HCT116 (cell line): Measurements from ENCODE around the gene ATF5. TPM values are rescaled to one million over a fixed set of nuclear protein-coding genes. Genes with fewer than 3 reads are reported as not detected.

Experiments used
- ATAC-seq: fragments of 200-7000 bp; cut with Tn5 transposase; 2 replicates; pipeline ENCODE4 v1.9.1; 2020; ENCODE audit warnings: mild to moderate bottlenecking, moderate library complexity
- BruUV-seq: library from RNA; stranded (reverse); fragments of 400-500 nt; replicated peaks from 2 replicates; lab custom pipeline; 2021; lab: Mats Ljungman, UMichigan
- CTCF ChIA-PET: fragments of 300-600 bp; sonication (Branson Sonifier 250); formaldehyde crosslinking; loops from one replicate; lab custom pipeline; 2021; ENCODE audit warnings: antibody characterized with exemption; lab: Charles Lee
- POLR2A ChIA-PET: fragments of 300-600, 350-600 bp; sonication (Branson Sonifier 250); formaldehyde crosslinking; loops from one replicate; lab custom pipeline; 2021; ENCODE audit warnings: antibody characterized with exemption; lab: Charles Lee
- RAD21 ChIA-PET, 2 experiments: fragments of 300-600 bp; sonication (Branson Sonifier 250); formaldehyde crosslinking; loops; one replicate each; lab custom pipeline; 2023; ENCODE audit warnings: low total read pairs in 2 of 2; ENCODE audit not compliant: uncharacterized antibody in 2 of 2, unreplicated experiment in 2 of 2, low non-redundant PET in 1 of 2; lab: Charles Lee
- DNase-seq: peaks from one replicate; pipeline ENCODE4 v3.0.0-alpha.2; 2010; ENCODE audit warnings: low read depth, low spot score
- H2AFZ ChIP-seq: fragments of 200-600 bp; shearing (Covaris generic), sonication (generic); 2 replicates; pipeline ENCODE4 v1.6.1; 2017; ENCODE audit warnings: low read depth, mixed run types, mixed read lengths, antibody characterized with exemption, low read length; ENCODE audit not compliant: poor library complexity, severe bottlenecking
- H3K27ac ChIP-seq: 2 replicates; pipeline ENCODE4 v1.5.1; 2012; ENCODE audit warnings: low read depth, low read length
- H3K27me3 ChIP-seq: fragments of 200-600 bp; sonication (generic); 2 replicates; pipeline ENCODE4 v1.6.1; 2016; ENCODE audit warnings: mixed run types, low read length, mixed read lengths; ENCODE audit not compliant: insufficient read depth
- H3K36me3 ChIP-seq, 2 experiments: fragments of 200-500 bp in 1 of 2; fragments of 200-600 bp in 1 of 2; sonication (Bioruptor generic) in 1 of 2; sonication (generic) in 1 of 2; 2 replicates each; pipeline versions ENCODE4 v1.5.1 to v1.6.1; 2014 to 2016; ENCODE audit warnings: low read length in 2 of 2, inconsistent platforms in 1 of 2, mixed read lengths in 1 of 2, mixed run types in 1 of 2; ENCODE audit not compliant: insufficient read depth in 2 of 2, control insufficient read depth in 1 of 2
- H3K4me1 ChIP-seq, 2 experiments: fragments of 200-600 bp in 1 of 2; sonication (generic) in 1 of 2; 2 replicates each; pipeline versions ENCODE4 v1.5.1 to v1.6.1; 2012 to 2017; ENCODE audit warnings: low read length in 2 of 2, inconsistent platforms in 1 of 2, mild to moderate bottlenecking in 1 of 2, mixed read lengths in 1 of 2, mixed run types in 1 of 2, moderate library complexity in 1 of 2; ENCODE audit not compliant: insufficient read depth in 2 of 2, control insufficient read depth in 1 of 2
- H3K4me2 ChIP-seq: fragments of 200-600 bp; sonication (generic); 2 replicates; pipeline ENCODE4 v1.6.1; 2017; ENCODE audit warnings: mixed run types, low read length, mixed read lengths
- H3K4me3 ChIP-seq, 2 experiments: fragments of 200-600 bp in 1 of 2; sonication (generic) in 1 of 2; replicated peaks in 1 of 2; 2 replicates each; pipeline ENCODE4 v1.5.1; 2011 to 2016; ENCODE audit warnings: low read length in 2 of 2, control low read depth in 1 of 2, low read depth in 1 of 2, mild to moderate bottlenecking in 1 of 2, mixed read lengths in 1 of 2, mixed run types in 1 of 2
- H3K79me2 ChIP-seq: fragments of 200-600 bp; sonication (generic); 2 replicates; pipeline ENCODE4 v1.6.1; 2017; ENCODE audit warnings: mild to moderate bottlenecking, mixed run types, low read length, moderate library complexity, mixed read lengths; ENCODE audit not compliant: insufficient read depth
- H3K9ac ChIP-seq: fragments of 200-600 bp; sonication (generic); 2 replicates; pipeline ENCODE4 v1.6.1; 2016; ENCODE audit warnings: low read length, mixed read lengths
- H3K9me2 ChIP-seq: fragments of 200-600 bp; sonication (generic), shearing (Covaris generic); 2 replicates; pipeline ENCODE4 v1.6.1; 2017; ENCODE audit warnings: mixed run types, mild to moderate bottlenecking, moderate library complexity; ENCODE audit not compliant: insufficient read depth
- H3K9me3 ChIP-seq, 2 experiments: fragments of 200-500 bp in 1 of 2; fragments of 200-600 bp in 1 of 2; sonication (Bioruptor generic) in 1 of 2; sonication (generic) in 1 of 2; 2 replicates each; pipeline ENCODE4 v1.6.1; 2014 to 2017; ENCODE audit warnings: low read length in 2 of 2, mixed read lengths in 2 of 2, inconsistent platforms in 1 of 2, low read depth in 1 of 2, mild to moderate bottlenecking in 1 of 2, mixed run types in 1 of 2, moderate library complexity in 1 of 2; ENCODE audit not compliant: control insufficient read depth in 1 of 2, insufficient read depth in 1 of 2
- H4K20me1 ChIP-seq: fragments of 200-600 bp; sonication (generic), shearing (Covaris generic); 2 replicates; pipeline ENCODE4 v1.6.1; 2017; ENCODE audit warnings: mixed run types, mild to moderate bottlenecking, moderate library complexity; ENCODE audit not compliant: insufficient read depth
- ATF3 ChIP-seq: IDR thresholded peaks from 2 replicates; pipeline ENCODE4 v1.6.1; 2012
- CBX3 ChIP-seq: IDR thresholded peaks from 2 replicates; pipeline ENCODE4 v1.6.1; 2012; ENCODE audit warnings: low read depth
- CEBPB ChIP-seq: IDR thresholded peaks from 2 replicates; pipeline ENCODE4 v1.6.1; 2012; ENCODE audit warnings: low read depth
- EGR1 ChIP-seq: IDR thresholded peaks from 2 replicates; pipeline ENCODE4 v1.6.1; 2012; ENCODE audit warnings: low read depth
- EZH2 ChIP-seq: fragments of 200-600 bp; sonication (generic); IDR thresholded peaks from 2 replicates; pipeline ENCODE4 v1.6.1; 2017; ENCODE audit warnings: antibody characterized with exemption, mixed run types
- EZH2phosphoT487 ChIP-seq: fragments of 200-600 bp; IDR thresholded peaks from 2 replicates; pipeline ENCODE4 v1.6.1; 2018; ENCODE audit warnings: antibody characterized with exemption, borderline replicate concordance
- FOSL1 ChIP-seq: IDR thresholded peaks from 2 replicates; pipeline ENCODE4 v1.6.1; 2012; ENCODE audit warnings: low read depth
- JUND ChIP-seq: IDR thresholded peaks from 2 replicates; pipeline ENCODE4 v1.6.1; 2012
- MAX ChIP-seq: IDR thresholded peaks from 2 replicates; pipeline ENCODE4 v1.6.1; 2012
- RAD21 ChIP-seq: IDR thresholded peaks from 2 replicates; pipeline ENCODE4 v1.6.1; 2012; ENCODE audit warnings: low read depth, mild to moderate bottlenecking
- REST ChIP-seq: IDR thresholded peaks from 2 replicates; pipeline ENCODE4 v1.6.1; 2012; ENCODE audit warnings: low read depth
- SIN3A ChIP-seq: IDR thresholded peaks from 2 replicates; pipeline ENCODE4 v1.6.1; 2012; ENCODE audit warnings: low read depth
- SRF ChIP-seq: IDR thresholded peaks from 2 replicates; pipeline ENCODE4 v1.6.1; 2012; ENCODE audit warnings: low read depth
- TCF7L2 ChIP-seq: IDR thresholded peaks from 2 replicates; pipeline ENCODE4 v1.7.0; 2011; ENCODE audit warnings: borderline replicate concordance, inconsistent platforms; ENCODE audit not compliant: insufficient read depth, insufficient read length; ENCODE audit errors: extremely low read depth
- YY1 ChIP-seq: IDR thresholded peaks from 2 replicates; pipeline ENCODE4 v1.6.1; 2011; ENCODE audit warnings: low read length, low read depth, moderate library complexity, mild to moderate bottlenecking; ENCODE audit not compliant: insufficient replicate concordance; ENCODE audit errors: extremely low read depth
- ZBTB33 ChIP-seq: IDR thresholded peaks from 2 replicates; pipeline ENCODE4 v1.6.1; 2011; ENCODE audit warnings: mild to moderate bottlenecking, low read length, moderate library complexity; ENCODE audit not compliant: insufficient replicate concordance; ENCODE audit errors: extremely low read depth
- intact Hi-C: fragments of 100-400 bp; cut with micrococcal nuclease; formaldehyde crosslinking; loops from 2 replicates; pipeline ENCODE4 v1.10.0; 2022
- total RNA-seq: library from RNA; stranded (reverse); gene quantifications from one replicate; pipeline ENCODE4 v1.2.1, GENCODE V29; 2021; ENCODE audit not compliant: unreplicated experiment

Gene ATF5
- total RNA-seq, 1 experiment from 2014 or later = 28.2 TPM

GRCh38 chr19:49925486-49925885 is 3.5 kb upstream of the ATF5 start:
- no TSS peak for BruUV-seq
- Histone ChIP-seq H3K4me2 (no peak overlapping the region), H3K9me2 (no peaks in the 10 kb centered on the region), H3K27ac (no peak overlapping the region), H3K4me1 (peaks cover 7 to 25% of the 10 kb centered on the region in 2 experiments; a peak in 3 of 4 replicates), H3K27me3 (no peaks in the 10 kb centered on the region), H3K9ac (no peak overlapping the region), H3K4me3 (no peak overlapping the region), H3K79me2 (peaks cover 88% of the 10 kb centered on the region), H2AFZ (no peak overlapping the region), H3K9me3 (no peaks in the 10 kb centered on the region), H4K20me1 (peaks cover 7% of the 10 kb centered on the region; the same call in 1 of the 2 replicates)
- ATAC-seq (no peak), DNase-seq (no peak)
- ChIA-PET CTCF (no interaction called here), RAD21 (no interaction called here), POLR2A (no interaction called here)
- intact Hi-C loops = no loop called here
- TF ChIP-seq TCF7L2 (no peak), REST (no peak), YY1 (no peak), EZH2 (no peak), EGR1 (no peak), CEBPB (no peak), MAX (no peak), RAD21 (no peak), ZBTB33 (no peak), SIN3A (no peak), CBX3 (no peak), ATF3 (no peak), SRF (no peak), JUND (no peak), EZH2phosphoT487 (no peak), FOSL1 (no peak)
- TF ChIP-seq, all 23 proteins: peak for 0
- H3K36me3 ChIP-seq = peaks cover 24 to 43% of the 10 kb centered on the region in 2 experiments
